Naive thymus-derived CD4-positive, alpha-beta T cell (primary cell): ENCODE results near the gene TCEAL4. TPM values are rescaled to one million over a fixed set of nuclear protein-coding genes. Genes with fewer than 3 reads are reported as not detected.

Experiments used
- ATAC-seq: fragments of 150-1000 bp; cut with Tn5 transposase; 2 replicates; pipeline ENCODE4 v1.10.0; 2021; ENCODE audit warnings: mild to moderate bottlenecking, moderate library complexity
- CTCF ChIA-PET: fragments of 350-600 bp; sonication (Branson Sonifier 250); formaldehyde crosslinking; loops from one replicate; lab custom pipeline; 2021; ENCODE audit warnings: antibody characterized with exemption; lab: Charles Lee
- POLR2A ChIA-PET: fragments of 350-600 bp; sonication (Branson Sonifier 250); formaldehyde crosslinking; loops from one replicate; lab custom pipeline; 2021; ENCODE audit warnings: antibody characterized with exemption, inconsistent platforms; lab: Charles Lee
- DNase-seq, 9 donors: peaks; one replicate each; pipeline versions ENCODE4 v3.0.0 to v3.0.0-alpha.2; 2020 to 2022; ENCODE audit warnings: mixed read lengths in 1 of 9
- H3K27ac ChIP-seq: one replicate; pipeline ENCODE4 v1.7.0; 2013; ENCODE audit warnings: mild to moderate bottlenecking, low read depth, low read length, moderate library complexity
- H3K27me3 ChIP-seq, 2 donors: one replicate each; pipeline ENCODE4 v1.7.0; 2013; ENCODE audit warnings: low read length in 2 of 2, mild to moderate bottlenecking in 2 of 2, moderate library complexity in 2 of 2; ENCODE audit not compliant: control insufficient read depth in 2 of 2, insufficient read depth in 2 of 2
- H3K36me3 ChIP-seq, 3 experiments: 1 replicate in 2 of 3; 2 replicates in 1 of 3; pipeline ENCODE4 v1.7.0; 2013; ENCODE audit warnings: low read length in 3 of 3, mild to moderate bottlenecking in 3 of 3, moderate library complexity in 1 of 3; ENCODE audit not compliant: insufficient read depth in 3 of 3, control insufficient read depth in 2 of 3
- H3K4me1 ChIP-seq, 2 donors: one replicate each; pipeline ENCODE4 v1.7.0; 2013; ENCODE audit warnings: low read length in 2 of 2, mild to moderate bottlenecking in 2 of 2, moderate library complexity in 1 of 2; ENCODE audit not compliant: control insufficient read depth in 2 of 2, insufficient read depth in 2 of 2
- H3K4me3 ChIP-seq: 2 replicates; pipeline ENCODE4 v1.7.0; 2013; ENCODE audit warnings: mild to moderate bottlenecking, low read length
- H3K9me3 ChIP-seq, 3 experiments: 1 replicate in 2 of 3; 2 replicates in 1 of 3; pipeline ENCODE4 v1.7.0; 2013; ENCODE audit warnings: low read length in 3 of 3; ENCODE audit not compliant: control insufficient read depth in 2 of 3
- H3K27ac Mint-ChIP-seq, 9 donors: one replicate each; pipeline ENCODE4 v1.8.0; 2020 to 2022; ENCODE audit warnings: mixed read lengths in 9 of 9, mild to moderate bottlenecking in 8 of 9, moderate library complexity in 5 of 9, inconsistent platforms in 2 of 9
- H3K27me3 Mint-ChIP-seq, 5 donors: one replicate each; pipeline ENCODE4 v1.8.0; 2021 to 2022; ENCODE audit warnings: mixed read lengths in 5 of 5, mild to moderate bottlenecking in 1 of 5
- H3K36me3 Mint-ChIP-seq, 5 donors: one replicate each; pipeline ENCODE4 v1.8.0; 2020 to 2022; ENCODE audit warnings: mixed read lengths in 5 of 5, mild to moderate bottlenecking in 3 of 5, inconsistent platforms in 1 of 5
- H3K4me1 Mint-ChIP-seq, 7 donors: one replicate each; pipeline ENCODE4 v1.8.0; 2020 to 2022; ENCODE audit warnings: mixed read lengths in 7 of 7, mild to moderate bottlenecking in 3 of 7, inconsistent platforms in 1 of 7
- H3K4me3 Mint-ChIP-seq, 10 donors: one replicate each; pipeline ENCODE4 v1.8.0; 2020 to 2022; ENCODE audit warnings: mild to moderate bottlenecking in 10 of 10, mixed read lengths in 10 of 10, moderate library complexity in 6 of 10, inconsistent platforms in 2 of 10
- H3K9me3 Mint-ChIP-seq, 11 donors: one replicate each; pipeline ENCODE4 v1.8.0; 2020 to 2022; ENCODE audit warnings: mixed read lengths in 11 of 11, mild to moderate bottlenecking in 4 of 11, inconsistent platforms in 1 of 11, moderate library complexity in 1 of 11
- intact Hi-C, 2 donors: fragments of 100-400 bp; cut with micrococcal nuclease; formaldehyde crosslinking; loops; one replicate each; pipeline ENCODE4 v1.15.1; 2023
- polyA plus RNA-seq, 2 donors: library from polyadenylated mRNA; unstranded; fragments of 300-500 nt; fragmentation: Illumina TruSeq; gene quantifications; one replicate each; pipeline ENCODE4 v1.2.3, GENCODE V29; 2021
- total RNA-seq, 6 experiments: library from RNA in 5 of 6; stranded (reverse) in 5 of 6; gene quantifications; 1 replicate in 5 of 6; 2 replicates in 1 of 6; pipeline ENCODE4 v1.2.3 and lab custom pipeline; 2021 to 2026

Gene TCEAL4
- total and polyA plus RNA-seq, 7 experiments from 2014 or later: 1.8 to 15.1 (median 9.3) TPM

DNA sequence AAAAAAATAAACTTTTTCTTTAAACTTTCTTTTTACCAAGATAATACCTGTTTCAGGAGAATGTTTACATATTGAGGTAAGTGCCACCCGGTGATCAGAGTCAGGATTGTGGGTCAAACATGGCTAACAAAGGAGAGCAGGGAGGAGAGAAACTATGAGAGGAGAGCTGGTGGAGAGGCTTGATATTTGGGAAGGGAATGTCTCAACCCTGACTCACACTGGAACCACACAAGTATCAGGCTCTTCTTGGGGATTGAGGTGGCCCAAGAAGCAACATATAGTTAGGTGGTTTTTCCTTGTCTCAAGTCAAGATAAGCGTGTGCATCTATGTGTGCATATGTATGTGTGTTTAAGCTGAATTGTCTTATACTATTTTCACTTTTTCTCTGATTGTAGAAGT is 50.1 kb downstream of the TCEAL4 start:
- Mint-ChIP-seq H3K9me3 (no peaks in the 10 kb centered on the region), H3K27ac (no peak overlapping the region), H3K27me3 (peaks cover 0 to 2% (median 0%) of the 10 kb centered on the region in 5 donors), H3K4me1 (no peaks in the 10 kb centered on the region), H3K4me3 (no peak overlapping the region), H3K36me3 (no peaks in the 10 kb centered on the region)
- H3K27ac ChIP-seq: no peak overlapping the region
- no peaks in the 10 kb centered on the region for H3K27me3 ChIP-seq
- ATAC-seq (no peak), DNase-seq (no peak)
- CTCF ChIA-PET: no interaction called here
- intact Hi-C loops: no loop called here
- no peaks in the 10 kb centered on the region for H3K4me1 ChIP-seq
- no peak overlapping the region for H3K4me3 ChIP-seq
- POLR2A ChIA-PET: no interaction called here
- H3K9me3 ChIP-seq: no peaks in the 10 kb centered on the region
- no peaks in the 10 kb centered on the region for H3K36me3 ChIP-seq

Other genes starting within 250 kb of the TCEAL4 start
- gene TCEAL9, start 229.0 kb upstream of the TCEAL4 start, total RNA-seq: 1 to 10 TPM in 4 of 5 experiments, under 1 TPM in 1; 0.51 to 4.2 (median 1.1) TPM
- gene TCEAL9, start 229.0 kb upstream of the TCEAL4 start, polyA plus RNA-seq: 1 to 10 TPM in 1 of 2 donors, under 1 TPM in 1; 0.53 to 5.8 TPM
- gene BEX3, start 209.0 kb upstream of the TCEAL4 start, total RNA-seq: 10 to 100 TPM in 3 of 5 experiments, 1 to 10 TPM in 2; 5.9 to 75.5 (median 28.0) TPM
- gene BEX3, start 209.0 kb upstream of the TCEAL4 start, polyA plus RNA-seq: 100 to 1,000 TPM; 157 to 192 TPM
- gene RAB40A, start 66.0 kb upstream of the TCEAL4 start, total RNA-seq: under 1 TPM in 3 of 5 experiments, not detected in 2; 0.17 to 0.27 (median 0.19) TPM
- gene RAB40A, start 66.0 kb upstream of the TCEAL4 start, polyA plus RNA-seq: under 1 TPM in 1 of 2 donors, not detected in 1; 0.09 TPM
- gene TCEAL3, start 22.4 kb downstream of the TCEAL4 start, total RNA-seq: 1 to 10 TPM in 4 of 5 experiments, under 1 TPM in 1; 0.60 to 6.1 (median 4.2) TPM
- 1 to 10 TPM; 4.6 to 5.4 TPM for gene TCEAL3, start 22.4 kb downstream of the TCEAL4 start, polyA plus RNA-seq
- 10 to 100 TPM in 2 of 5 experiments, 1 to 10 TPM in 3; 3.3 to 14.3 (median 5.0) TPM for gene TCEAL1, start 43.5 kb downstream of the TCEAL4 start, total RNA-seq
- gene TCEAL1, start 43.5 kb downstream of the TCEAL4 start, polyA plus RNA-seq: 10 to 100 TPM; 13.5 to 20.6 TPM
- gene MORF4L2, start 101.2 kb downstream of the TCEAL4 start, total RNA-seq: 100 to 1,000 TPM; 103 to 177 (median 143) TPM
- gene MORF4L2, start 101.2 kb downstream of the TCEAL4 start, polyA plus RNA-seq: 10 to 100 TPM; 86.8 to 90.3 TPM
- not detected for gene TMEM31, start 125.4 kb downstream of the TCEAL4 start, total RNA-seq
- gene TMEM31, start 125.4 kb downstream of the TCEAL4 start, polyA plus RNA-seq: not detected
- gene PLP1, start 191.3 kb downstream of the TCEAL4 start, total RNA-seq: not detected
- gene PLP1, start 191.3 kb downstream of the TCEAL4 start, polyA plus RNA-seq: not detected
- gene RAB9B, start 246.7 kb downstream of the TCEAL4 start, total RNA-seq: under 1 TPM; 0.40 to 0.86 (median 0.51) TPM
- under 1 TPM; 0.10 to 0.59 TPM for gene RAB9B, start 246.7 kb downstream of the TCEAL4 start, polyA plus RNA-seq